ENCODE measurements around the gene SFXN4.

- TF ChIP-seq CTCF (IDR thresholded peaks at IDR 0.05; ENCODE audit: low read depth, low read length), result no peak
- no peak for TF ChIP-seq MAX (IDR thresholded peaks at IDR 0.05; ENCODE audit: low read depth, low read length)
Observed at GRCh38 chr10:119140603-119141245, 24.8 kb downstream of the SFXN4 start.
